Heart right ventricle (tissue), 16 donors: ENCODE data around the gene ZSCAN5A. TPM values are rescaled to one million over a fixed set of nuclear protein-coding genes. Genes with fewer than 3 reads are reported as not detected.

Experiments
- ATAC-seq, 8 donors: fragments of 200-7000 bp; cut with Tn5 transposase; one replicate each; pipeline ENCODE4 v1.9.1; 2020; ENCODE audit warnings: mild to moderate bottlenecking in 8 of 8, moderate library complexity in 8 of 8, moderate number of reproducible peaks in 1 of 8
- DNase-seq, 2 donors: peaks; one replicate each; pipeline ENCODE4 v3.0.0-alpha.2; 2020
- H3K27ac ChIP-seq, 10 donors: fragments of 200-600 bp; sonication (generic) in 2 of 10; one replicate each; pipeline versions ENCODE4 v1.5.0 to v1.8.0; 2020 to 2022; ENCODE audit warnings: mild to moderate bottlenecking in 3 of 10
- H3K27me3 ChIP-seq, 7 donors: fragments of 200-600 bp; one replicate each; pipeline ENCODE4 v1.8.0; 2021 to 2022; ENCODE audit warnings: mild to moderate bottlenecking in 2 of 7
- H3K36me3 ChIP-seq, 9 donors: fragments of 200-600 bp; sonication (generic) in 1 of 9; one replicate each; pipeline versions ENCODE4 v1.5.0 to v1.8.0; 2020 to 2022; ENCODE audit warnings: mild to moderate bottlenecking in 2 of 9
- H3K4me1 ChIP-seq, 9 donors: fragments of 200-600 bp; sonication (generic) in 1 of 9; one replicate each; pipeline versions ENCODE4 v1.5.0 to v1.8.0; 2020 to 2022; ENCODE audit warnings: mild to moderate bottlenecking in 4 of 9
- H3K4me3 ChIP-seq, 10 donors: fragments of 200-600 bp; sonication (generic) in 2 of 10; one replicate each; pipeline versions ENCODE4 v1.5.0 to v1.8.0; 2020 to 2022; ENCODE audit warnings: mild to moderate bottlenecking in 7 of 10, moderate library complexity in 2 of 10
- H3K9me3 ChIP-seq, 11 donors: fragments of 200-600 bp in 10 of 11; sonication (generic) in 2 of 11; one replicate each; pipeline versions ENCODE4 v1.5.0 to v1.8.0; 2013 to 2022; ENCODE audit warnings: mild to moderate bottlenecking in 2 of 11, control low read depth in 1 of 11, moderate library complexity in 1 of 11
- WGBS, 2 donors: extraction: QIAGEN DNeasy Blood & Tissue Kit; methylation state at CpG; one replicate each; pipeline ENCODE4 v1.1.7; 2013; ENCODE audit warnings: inconsistent platforms in 1 of 2; 5-methylcytosine and 5-hydroxymethylcytosine counted together
- intact Hi-C, 10 donors: fragments of 100-400 bp; cut with DNase I; formaldehyde crosslinking; loops; one replicate each; pipeline versions ENCODE4 v1.11.1 to v1.14.2; 2022
- polyA plus RNA-seq, 2 donors: library from polyadenylated mRNA; stranded (reverse); fragments of 200-250 nt; gene quantifications; one replicate each; pipeline ENCODE4 v1.2.3, GENCODE V29; 2013
- total RNA-seq, 10 donors: library from RNA; stranded (reverse); fragmentation: NEBNext Ultra II Directional in 3 of 10; extraction: Animal tissue kit (Norgen Biotek cat#: 25700) in 3 of 10; gene quantifications; one replicate each; pipeline versions ENCODE4 v1.2.1 to v1.2.4, GENCODE V29; 2021 to 2023
- TF ChIP-seq, protein P1 (sequence below), 9 donors: fragments of 200-600 bp; sonication (generic) in 2 of 9; IDR thresholded peaks; one replicate each; pipeline versions ENCODE4 v1.5.0 to v1.8.0; 2021 to 2022; ENCODE audit warnings: antibody characterized with exemption in 9 of 9, mild to moderate bottlenecking in 5 of 9, moderate library complexity in 1 of 9
- donor health status: Arrhythmogenic right ventricular cardiomyopathy.
- donor health status: ischemic (EF 13 %, LVEDD 7.1; RV severe dilation, severe dysfunction).
- donor health status: healthy with polysubstance abuse.
- donor health status: DM: no; HTN: yes; CAD: no.
- donor health status: DM: no; HTN: no; CAD: no.
- donor health status: ischemic (EF 25% LVEDD 6.9; RV normal size, moderate dysfunction).
- donor health status: ischemic (EF 25% LVEDD 5.7; RV mildly dilated, moderate dysfunction).
- donor health status: healthy.
- donor health status: DM: yes; HTN: yes; CAD: no.
- donor health status: Ischemic cardiomyopathy.
- donor health status: ischemic (EF 35%, LVEDD 5.7; RV mildly dilated, moderate dysfunction).
- donor health status: nonischemic (EF 11% LVEDD 7.7; RV severe dilation, severe dysfunction).
- donor health status: DM: yes; HTN: yes; CAD: no.
- donor health status: PGD.
- donor health status: ischemic (EF 29% LVEDD 5.4; RV normal size, mild dysfunction).
- donor health status: nonischemic (EF 23%, LVEDD 6.1; RV moderate dilation, normal function).

The ZSCAN5A gene
- total and polyA plus RNA-seq, 12 donors = 9.5 to 33.4 (median 20.5) TPM

DNA sequence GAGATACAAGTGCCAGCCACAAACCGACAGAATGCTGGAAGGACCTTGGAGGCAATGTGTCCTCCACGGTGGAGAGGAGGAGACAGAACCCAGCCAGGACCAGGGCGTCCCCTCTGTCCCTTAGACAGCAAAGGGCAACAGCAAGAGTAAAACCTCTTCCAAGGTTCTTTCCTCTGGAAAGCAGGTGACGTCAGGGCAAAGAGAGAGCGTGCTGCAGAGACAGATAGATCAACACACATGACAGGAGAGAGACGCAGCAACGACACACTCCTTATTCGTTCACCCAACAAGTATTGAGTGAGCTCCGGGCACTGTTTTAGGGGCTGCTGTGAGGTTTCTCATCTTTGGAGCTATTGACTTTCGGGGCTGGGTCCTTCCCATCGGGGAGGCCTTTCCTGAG, 140.1 kb downstream of the ZSCAN5A start:
- H3K9me3 ChIP-seq = no peaks in the 10 kb centered on the region
- TF ChIP-seq, protein P1, sequence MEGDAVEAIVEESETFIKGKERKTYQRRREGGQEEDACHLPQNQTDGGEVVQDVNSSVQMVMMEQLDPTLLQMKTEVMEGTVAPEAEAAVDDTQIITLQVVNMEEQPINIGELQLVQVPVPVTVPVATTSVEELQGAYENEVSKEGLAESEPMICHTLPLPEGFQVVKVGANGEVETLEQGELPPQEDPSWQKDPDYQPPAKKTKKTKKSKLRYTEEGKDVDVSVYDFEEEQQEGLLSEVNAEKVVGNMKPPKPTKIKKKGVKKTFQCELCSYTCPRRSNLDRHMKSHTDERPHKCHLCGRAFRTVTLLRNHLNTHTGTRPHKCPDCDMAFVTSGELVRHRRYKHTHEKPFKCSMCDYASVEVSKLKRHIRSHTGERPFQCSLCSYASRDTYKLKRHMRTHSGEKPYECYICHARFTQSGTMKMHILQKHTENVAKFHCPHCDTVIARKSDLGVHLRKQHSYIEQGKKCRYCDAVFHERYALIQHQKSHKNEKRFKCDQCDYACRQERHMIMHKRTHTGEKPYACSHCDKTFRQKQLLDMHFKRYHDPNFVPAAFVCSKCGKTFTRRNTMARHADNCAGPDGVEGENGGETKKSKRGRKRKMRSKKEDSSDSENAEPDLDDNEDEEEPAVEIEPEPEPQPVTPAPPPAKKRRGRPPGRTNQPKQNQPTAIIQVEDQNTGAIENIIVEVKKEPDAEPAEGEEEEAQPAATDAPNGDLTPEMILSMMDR (IDR thresholded peaks at IDR 0.05) = no peak
- peaks cover 0 to 45% (median 29%) of the 10 kb centered on the region in 7 donors for H3K27me3 ChIP-seq
- peaks cover 0 to 9% (median 4%) of the 10 kb centered on the region in 9 donors for H3K4me1 ChIP-seq
- H3K36me3 ChIP-seq = no peaks in the 10 kb centered on the region
- no peak overlapping the region for H3K4me3 ChIP-seq
- DNase-seq (no peak), ATAC-seq (no peak)
- intact Hi-C loops = loop anchor here in 4 of 10 donors (5.0 to 10.0 kb wide), 4 partner anchors 97 to 180 kb away; no protein-coding TSS in a partner anchor
- no peak overlapping the region for H3K27ac ChIP-seq
- 44 to 45% methylated on average over 11 of the region's 11 CpGs for WGBS, 2 donors

DNA sequence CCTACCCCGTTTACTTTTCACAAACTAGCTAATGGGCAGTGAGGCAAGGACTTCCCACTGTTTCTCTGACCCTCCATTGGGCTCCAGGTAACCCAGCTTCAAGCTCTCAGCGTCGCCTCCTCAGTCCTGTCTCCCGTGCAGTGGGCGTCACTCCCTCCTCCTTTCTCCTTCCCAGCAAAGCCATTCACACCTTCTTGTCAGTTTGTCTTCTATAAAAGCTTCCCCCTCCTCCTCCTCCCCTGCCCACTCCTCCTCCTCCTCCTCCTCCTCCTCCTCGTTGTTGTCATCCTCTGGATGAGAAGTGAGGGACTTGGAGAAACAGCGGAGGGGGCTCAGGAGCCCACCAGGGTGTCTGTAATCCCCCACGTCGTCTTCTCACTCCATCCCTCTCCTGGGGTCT, 140.6 kb downstream of the ZSCAN5A start:
- H3K27me3 ChIP-seq = peaks cover 0 to 45% (median 29%) of the 10 kb centered on the region in 7 donors
- ATAC-seq (no peak), DNase-seq (no peak)
- TF ChIP-seq, protein P1 (IDR thresholded peaks at IDR 0.05) = no peak
- 13 to 15% methylated on average over 8 to 9 of the region's 9 CpGs for WGBS, 2 donors
- intact Hi-C loops = loop anchor here in 4 of 10 donors (5.0 to 10.0 kb wide), 4 partner anchors 97 to 181 kb away; no protein-coding TSS in a partner anchor
- H3K36me3 ChIP-seq = no peaks in the 10 kb centered on the region
- H3K4me1 ChIP-seq = peaks cover 0 to 9% (median 4%) of the 10 kb centered on the region in 9 donors
- no peak overlapping the region for H3K4me3 ChIP-seq
- no peak overlapping the region for H3K27ac ChIP-seq
- H3K9me3 ChIP-seq = no peaks in the 10 kb centered on the region

Other genes starting within 250 kb of the ZSCAN5A start
- gene ZNF787, start 193.5 kb downstream of the ZSCAN5A start, total RNA-seq = 10 to 100 TPM; 18.5 to 47.2 (median 25.7) TPM
- 10 to 100 TPM; 42.3 to 42.8 TPM for gene ZNF787, start 193.5 kb downstream of the ZSCAN5A start, polyA plus RNA-seq
- 10 to 100 TPM; 15.1 to 25.1 (median 22.2) TPM for gene ZNF444, start 173.6 kb downstream of the ZSCAN5A start, total RNA-seq
- 10 to 100 TPM; 22.8 to 25.6 TPM for gene ZNF444, start 173.6 kb downstream of the ZSCAN5A start, polyA plus RNA-seq
- not detected for gene GALP, start 138.8 kb downstream of the ZSCAN5A start, total RNA-seq
- gene GALP, start 138.8 kb downstream of the ZSCAN5A start, polyA plus RNA-seq = not detected
- gene ZSCAN5B, start 117.1 kb downstream of the ZSCAN5A start, total RNA-seq = not detected
- under 1 TPM in 1 of 2 donors, not detected in 1; 0.06 TPM for gene ZSCAN5B, start 117.1 kb downstream of the ZSCAN5A start, polyA plus RNA-seq
- not detected for gene ZSCAN5C, start 112.6 kb downstream of the ZSCAN5A start, total RNA-seq
- not detected for gene ZSCAN5C, start 112.6 kb downstream of the ZSCAN5A start, polyA plus RNA-seq
- under 1 TPM in 3 of 10 donors, not detected in 7; 0.50 to 0.87 (median 0.61) TPM for gene EDDM13, start 42.1 kb downstream of the ZSCAN5A start, total RNA-seq
- gene EDDM13, start 42.1 kb downstream of the ZSCAN5A start, polyA plus RNA-seq = under 1 TPM in 1 of 2 donors, not detected in 1; 0.39 TPM
- gene ZNF582, start 78.7 kb upstream of the ZSCAN5A start, total RNA-seq = 1 to 10 TPM; 3.0 to 6.2 (median 4.5) TPM
- 1 to 10 TPM; 4.2 to 5.7 TPM for gene ZNF582, start 78.7 kb upstream of the ZSCAN5A start, polyA plus RNA-seq
- gene ZNF583, start 89.5 kb upstream of the ZSCAN5A start, total RNA-seq = 1 to 10 TPM; 4.6 to 7.1 (median 5.4) TPM
- gene ZNF583, start 89.5 kb upstream of the ZSCAN5A start, polyA plus RNA-seq = 1 to 10 TPM; 2.6 to 3.1 TPM
- gene ZNF667, start 162.5 kb upstream of the ZSCAN5A start, total RNA-seq = 1 to 10 TPM; 3.0 to 6.8 (median 4.7) TPM
- 1 to 10 TPM; 1.5 to 6.9 TPM for gene ZNF667, start 162.5 kb upstream of the ZSCAN5A start, polyA plus RNA-seq
- gene ZNF471, start 193.0 kb upstream of the ZSCAN5A start, total RNA-seq = 1 to 10 TPM; 3.9 to 7.7 (median 5.5) TPM
- 1 to 10 TPM; 1.9 to 6.3 TPM for gene ZNF471, start 193.0 kb upstream of the ZSCAN5A start, polyA plus RNA-seq
- gene ZFP28, start 224.1 kb upstream of the ZSCAN5A start, total RNA-seq = 1 to 10 TPM; 5.2 to 9.1 (median 6.7) TPM
- 1 to 10 TPM; 4.1 to 5.3 TPM for gene ZFP28, start 224.1 kb upstream of the ZSCAN5A start, polyA plus RNA-seq